Thoracic aorta (tissue), 2 donors: ENCODE measurements around the gene ANKRD12. TPM values are rescaled to one million over a fixed set of nuclear protein-coding genes. Genes with fewer than 3 reads are reported as not detected.

Source experiments
- ATAC-seq: fragments of 150-250 bp; one replicate; pipeline ENCODE4 v1.8.0; 2017; ENCODE audit warnings: low read depth; ENCODE audit not compliant: insufficient number of reproducible peaks, low FRiP score
- DNase-seq: peaks from one replicate; pipeline ENCODE4 v3.0.0-alpha.2; 2020; ENCODE audit warnings: low spot score
- H3K27ac ChIP-seq, 2 donors: fragments of 200-600 bp; sonication (generic); 1 replicate in 1 of 2; 2 replicates in 1 of 2; pipeline ENCODE4 v1.5.1; 2016; ENCODE audit warnings: mild to moderate bottlenecking in 2 of 2, moderate library complexity in 2 of 2
- H3K27me3 ChIP-seq: fragments of 200-600 bp; sonication (generic); replicated peaks from 2 replicates; pipeline ENCODE4 v1.6.0; 2016; ENCODE audit warnings: mild to moderate bottlenecking; ENCODE audit not compliant: insufficient read depth
- H3K36me3 ChIP-seq: fragments of 200-600 bp; sonication (generic); one replicate; pipeline ENCODE4 v1.5.1; 2016
- H3K4me1 ChIP-seq, 2 donors: fragments of 200-600 bp; sonication (generic); 1 replicate in 1 of 2; 2 replicates in 1 of 2; pipeline versions ENCODE4 v1.5.1 to v1.6.0; 2016; ENCODE audit warnings: low read depth in 2 of 2, mild to moderate bottlenecking in 1 of 2; ENCODE audit not compliant: control insufficient read depth in 1 of 2
- H3K4me3 ChIP-seq: fragments of 200-600 bp; sonication (generic); 2 replicates; pipeline ENCODE4 v1.5.1; 2016; ENCODE audit warnings: mild to moderate bottlenecking
- H3K9me3 ChIP-seq: fragments of 200-600 bp; sonication (generic); 2 replicates; pipeline ENCODE4 v1.5.1; 2016
- CTCF ChIP-seq: fragments of 200-600 bp; sonication (generic); IDR thresholded peaks from one replicate; pipeline ENCODE4 v1.5.1; 2019; ENCODE audit warnings: antibody characterized with exemption
- total RNA-seq, 2 donors: library from RNA; depleted of rRNA; stranded (reverse); fragments of >200 nt; gene quantifications; one replicate each; pipeline versions ENCODE4 v1.1.0 to v1.2.3, GENCODE V29; 2016

ANKRD12 gene
- total RNA-seq, 2 donors from 2014 or later = 35.6 to 70.3 TPM

- peaks cover 20 to 41% of the 10 kb centered on the region in 2 donors for H3K4me1 ChIP-seq
- H3K27me3 ChIP-seq = no peaks in the 10 kb centered on the region
- H3K9me3 ChIP-seq = no peaks in the 10 kb centered on the region
- peaks cover 4% of the 10 kb centered on the region for H3K36me3 ChIP-seq
- DNase-seq (no peak), ATAC-seq (no peak)
- H3K27ac ChIP-seq = peak overlapping the region in 1 of 2 donors; percentile 1
- no peak overlapping the region for H3K4me3 ChIP-seq
- TF ChIP-seq CTCF = no peak
These were observed 52.0 kb downstream of the ANKRD12 start for GRCh38 chr18:9188359-9189231.

GRCh38 chr18:9189491-9189890, 52.9 kb downstream of the ANKRD12 start:
- H3K4me1 ChIP-seq = peaks cover 20 to 38% of the 10 kb centered on the region in 2 donors
- peak overlapping the region in 1 of 2 donors; percentile 1 for H3K27ac ChIP-seq
- no peaks in the 10 kb centered on the region for H3K9me3 ChIP-seq
- H3K4me3 ChIP-seq = no peak overlapping the region
- no peak for TF ChIP-seq CTCF
- no peak for DNase-seq
- H3K36me3 ChIP-seq = peaks cover under 1% of the 10 kb centered on the region
- H3K27me3 ChIP-seq = no peaks in the 10 kb centered on the region
- ATAC-seq = no peak

GRCh38 chr18:9191658-9192256, 55.2 kb downstream of the ANKRD12 start:
- DNase-seq = no peak
- no peak for TF ChIP-seq CTCF

GRCh38 chr18:9193031-9193430, 56.5 kb downstream of the ANKRD12 start:
- no peaks in the 10 kb centered on the region for H3K27me3 ChIP-seq
- H3K9me3 ChIP-seq = no peaks in the 10 kb centered on the region
- H3K36me3 ChIP-seq = no peaks in the 10 kb centered on the region
- ATAC-seq = no peak
- no peak overlapping the region for H3K27ac ChIP-seq
- no peak overlapping the region for H3K4me3 ChIP-seq
- no peak for TF ChIP-seq CTCF
- H3K4me1 ChIP-seq = peaks cover 12 to 22% of the 10 kb centered on the region in 2 donors
- no peak for DNase-seq

More at GRCh38 chr18:9191658-9192256, 55.2 kb downstream of the ANKRD12 start:
- Histone ChIP-seq H3K36me3 (no peaks in the 10 kb centered on the region), H3K4me1 (peaks cover 12 to 22% of the 10 kb centered on the region in 2 donors), H3K27me3 (no peaks in the 10 kb centered on the region), H3K27ac (no peak overlapping the region), H3K9me3 (no peaks in the 10 kb centered on the region), H3K4me3 (no peak overlapping the region)
- no peak for ATAC-seq

- DNase-seq (no peak), ATAC-seq (no peak)
- H3K4me3 ChIP-seq = no peak overlapping the region
- no peak overlapping the region for H3K27ac ChIP-seq
- no peaks in the 10 kb centered on the region for H3K9me3 ChIP-seq
- TF ChIP-seq CTCF = no peak
- no peaks in the 10 kb centered on the region for H3K4me1 ChIP-seq
- no peaks in the 10 kb centered on the region for H3K27me3 ChIP-seq
- no peaks in the 10 kb centered on the region for H3K36me3 ChIP-seq
These were observed 60.0 kb downstream of the ANKRD12 start for GRCh38 chr18:9196568-9196967.
